ENCODE measurements around the gene ERP27. TPM values are rescaled to one million over a fixed set of nuclear protein-coding genes. Genes with fewer than 3 reads are reported as not detected.
A peak's percentile ranks its signal among the peaks of the same experiment; 100 is the strongest.

ERP27 gene
- total RNA-seq, 1 donor: 0.18 TPM

DNA sequence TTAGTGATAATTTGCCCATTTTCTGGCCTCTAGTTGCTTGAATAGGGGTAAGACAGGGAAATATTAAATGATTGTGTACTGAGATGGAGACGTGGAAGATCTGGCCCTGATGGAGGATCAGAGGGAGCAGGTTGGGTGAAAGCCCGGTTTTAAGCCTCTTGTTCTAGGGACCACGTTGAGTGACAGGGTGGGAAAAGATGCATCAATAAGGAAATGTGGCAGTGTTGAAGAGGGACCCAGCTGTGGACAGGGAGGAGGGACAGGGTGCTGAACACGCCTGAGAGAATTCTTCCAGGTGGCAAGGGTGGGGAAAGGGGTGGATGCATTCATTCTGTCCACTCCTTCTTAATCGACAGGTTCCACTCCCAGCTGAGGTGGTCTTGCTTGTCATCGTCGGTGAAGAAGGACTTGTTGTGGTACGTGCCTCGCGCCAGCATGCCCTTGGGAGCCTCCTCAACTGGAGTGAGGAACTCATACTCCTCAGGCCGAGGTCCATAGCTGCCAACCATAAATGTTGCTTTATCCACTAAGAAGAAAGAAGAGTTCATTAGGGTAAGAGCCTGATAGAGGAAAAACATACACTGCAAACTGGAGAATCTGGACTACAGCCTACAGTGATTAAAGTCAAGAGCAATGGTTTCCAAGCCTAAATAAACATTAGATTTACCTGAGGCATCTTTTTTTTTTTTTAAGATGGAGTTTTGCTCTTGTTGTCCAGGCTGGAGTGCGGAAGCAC, 4.0 kb upstream of the ERP27 start:
- DNase-seq (ENCODE audit: low read depth): no peak
- H3K4me3 ChIP-seq (ENCODE audit: low read depth, low read length): no peak overlapping the region
- TF ChIP-seq CTCF (IDR thresholded peaks at IDR 0.05; ENCODE audit: insufficient read depth, low read length): no peak

GRCh38 chr12:14941369-14941768, 3.0 kb upstream of the ERP27 start:
- TF ChIP-seq CTCF (IDR thresholded peaks at IDR 0.05; ENCODE audit: insufficient read depth, low read length): no peak
- H3K4me3 ChIP-seq (ENCODE audit: low read depth, low read length): no peak overlapping the region
- DNase-seq (ENCODE audit: low read depth): no peak

GRCh38 chr12:14937689-14938088, 648 bp downstream of the ERP27 start:
- no peak for TF ChIP-seq CTCF (IDR thresholded peaks at IDR 0.05; ENCODE audit: insufficient read depth, low read length)
- H3K4me3 ChIP-seq (ENCODE audit: low read depth, low read length): no peak overlapping the region
- DNase-seq (ENCODE audit: low read depth): no peak

DNA sequence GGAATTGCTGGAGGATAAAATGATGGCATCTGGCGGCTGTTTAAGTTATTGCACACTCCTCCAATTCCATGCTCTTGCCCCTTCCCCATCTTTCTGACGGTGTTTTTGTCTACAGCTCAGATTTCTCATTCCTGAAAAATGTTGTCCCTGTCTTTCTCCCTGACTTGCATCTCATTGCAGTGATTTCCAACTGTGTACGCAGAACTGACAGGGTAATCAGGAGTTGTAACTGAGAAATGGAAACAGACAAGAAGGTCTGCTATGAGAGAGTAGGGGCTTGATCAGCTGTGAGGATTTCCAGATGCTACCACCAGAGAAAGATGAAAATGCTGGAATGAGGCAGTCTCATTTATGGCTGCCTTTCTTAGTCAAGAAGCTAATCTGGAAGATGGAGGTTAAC, 1.3 kb downstream of the ERP27 start:
- TF ChIP-seq CTCF (IDR thresholded peaks at IDR 0.05; ENCODE audit: insufficient read depth, low read length): peak; percentile 11
- DNase-seq (ENCODE audit: low read depth): no peak
- no peak overlapping the region for H3K4me3 ChIP-seq (ENCODE audit: low read depth, low read length)

DNA sequence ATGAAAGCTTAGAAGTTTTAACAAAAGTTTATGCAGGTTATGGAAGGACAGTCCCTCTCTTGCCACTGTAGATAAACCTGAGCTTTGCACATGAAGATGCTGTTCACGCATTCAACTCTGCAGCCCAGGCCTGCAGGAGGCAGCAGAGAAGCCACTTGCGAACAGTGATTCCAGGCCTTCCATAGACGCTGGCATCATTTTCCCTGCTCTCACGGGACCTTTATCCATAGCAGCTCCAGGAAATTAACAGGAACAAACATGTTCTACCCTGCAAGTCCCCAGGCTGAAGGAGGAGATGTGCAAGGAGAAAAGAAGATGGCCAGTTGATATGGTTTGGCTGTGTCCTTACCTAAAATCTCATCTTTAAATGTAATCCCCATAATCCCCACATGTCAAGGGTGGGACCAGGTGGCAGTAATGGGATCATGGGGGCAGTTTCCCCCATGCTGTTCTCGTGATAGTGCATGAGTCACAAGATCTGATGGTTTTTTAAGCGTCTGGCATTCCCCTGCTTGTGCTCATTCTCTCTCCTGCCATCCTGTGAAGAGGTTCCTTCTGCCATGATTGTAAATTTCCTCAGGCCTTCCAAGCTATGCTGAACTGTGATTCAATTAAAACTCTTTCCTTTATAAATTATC, 2.0 kb downstream of the ERP27 start:
- no peak for TF ChIP-seq CTCF (IDR thresholded peaks at IDR 0.05; ENCODE audit: insufficient read depth, low read length)
- DNase-seq (ENCODE audit: low read depth): no peak
- no peak overlapping the region for H3K4me3 ChIP-seq (ENCODE audit: low read depth, low read length)

DNA sequence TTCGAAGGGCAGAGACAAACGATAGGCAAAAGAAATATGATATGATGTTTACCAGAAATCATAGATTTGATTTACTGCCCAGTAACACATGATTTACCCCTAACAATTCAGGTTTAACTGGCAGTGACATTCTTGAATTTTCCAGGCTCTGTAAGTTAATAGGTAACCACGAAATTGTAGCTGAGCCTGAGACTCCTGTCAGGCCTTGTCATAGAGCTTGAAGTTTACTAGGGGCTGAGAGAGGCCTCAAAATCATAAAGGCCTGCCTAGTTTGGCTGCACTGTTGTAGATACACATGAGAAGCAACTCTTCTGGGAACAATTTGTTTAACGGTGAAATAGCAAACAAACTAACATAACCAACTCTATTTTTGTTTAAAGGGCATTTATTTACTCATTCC, 3.3 kb downstream of the ERP27 start:
- no peak for TF ChIP-seq CTCF (IDR thresholded peaks at IDR 0.05; ENCODE audit: insufficient read depth, low read length)
- DNase-seq (ENCODE audit: low read depth): no peak
- no peak overlapping the region for H3K4me3 ChIP-seq (ENCODE audit: low read depth, low read length)
